IMR-90 (cell line): ENCODE results near the gene RETREG1. TPM values are rescaled to one million over a fixed set of nuclear protein-coding genes. Genes with fewer than 3 reads are reported as not detected.

Experiments used
- ATAC-seq: fragments of 200-7000 bp; cut with Tn5 transposase; 2 replicates; pipeline ENCODE4 v1.9.1; 2020; ENCODE audit warnings: low read depth, mild to moderate bottlenecking, moderate library complexity
- BruUV-seq: library from RNA; stranded (reverse); fragments of 400-500 nt; replicated peaks from 2 replicates; lab custom pipeline; 2021; lab: Mats Ljungman, UMichigan
- CTCF ChIA-PET: fragments of 300-600 bp; formaldehyde crosslinking; extraction: SDS; loops from one replicate; lab custom pipeline; 2021; ENCODE audit warnings: antibody characterized with exemption; lab: Yijun Ruan, JAX
- POLR2A ChIA-PET: fragments of 300-600 bp; sonication (Branson Sonifier 250); formaldehyde crosslinking; loops from one replicate; lab custom pipeline; 2022; ENCODE audit warnings: antibody characterized with exemption; ENCODE audit not compliant: unreplicated experiment; lab: Charles Lee
- DNase-seq: peaks from one replicate; pipeline ENCODE4 v3.0.0; 2013
- H2AFZ ChIP-seq: replicated peaks from 2 replicates; pipeline ENCODE3; 2013; ENCODE audit warnings: low read length, mild to moderate bottlenecking; ENCODE audit not compliant: poor library complexity
- H2AK5ac ChIP-seq: 2 replicates; pipeline ENCODE4 v1.6.1; 2013; ENCODE audit warnings: low read depth, low read length, inconsistent platforms
- H2AK9ac ChIP-seq: replicated peaks from 2 replicates; pipeline ENCODE3; 2013; ENCODE audit warnings: mild to moderate bottlenecking, low read depth, low read length, moderate library complexity; ENCODE audit not compliant: poor library complexity
- H2BK120ac ChIP-seq: 2 replicates; pipeline ENCODE4 v1.6.1; 2013; ENCODE audit warnings: low read depth, low read length, inconsistent platforms
- H2BK15ac ChIP-seq: 3 replicates; pipeline ENCODE4 v1.6.1; 2013; ENCODE audit warnings: low read depth, low read length, inconsistent platforms
- H2BK20ac ChIP-seq: 2 replicates; pipeline ENCODE4 v1.6.1; 2013; ENCODE audit warnings: low read depth, mild to moderate bottlenecking, inconsistent platforms, low read length, moderate library complexity
- H2BK5ac ChIP-seq: 2 replicates; pipeline ENCODE4 v1.6.1; 2013; ENCODE audit warnings: mild to moderate bottlenecking, low read depth, low read length, inconsistent platforms; ENCODE audit not compliant: poor library complexity, severe bottlenecking
- H3K14ac ChIP-seq: replicated peaks from 2 replicates; pipeline ENCODE4 v1.6.1; 2013; ENCODE audit warnings: low read depth, low read length, inconsistent platforms
- H3K18ac ChIP-seq: 2 replicates; pipeline ENCODE4 v1.6.1; 2013; ENCODE audit warnings: low read depth, low read length, control low read depth
- H3K23ac ChIP-seq: 2 replicates; pipeline ENCODE4 v1.6.1; 2013; ENCODE audit warnings: low read depth, low read length, inconsistent platforms
- H3K27ac ChIP-seq: 2 replicates; pipeline ENCODE4 v1.5.1; 2013; ENCODE audit warnings: mild to moderate bottlenecking, control low read depth, low read length; ENCODE audit not compliant: insufficient read depth
- H3K27me3 ChIP-seq: 2 replicates; pipeline ENCODE4 v1.6.1; 2013; ENCODE audit warnings: low read length; ENCODE audit not compliant: control insufficient read depth, insufficient read depth
- H3K36me3 ChIP-seq: 2 replicates; pipeline ENCODE4 v1.6.1; 2013; ENCODE audit warnings: low read length, mixed read lengths; ENCODE audit not compliant: control insufficient read depth, insufficient read depth
- H3K4ac ChIP-seq: 2 replicates; pipeline ENCODE4 v1.6.1; 2013; ENCODE audit warnings: low read depth, low read length, inconsistent platforms
- H3K4me1 ChIP-seq: 2 replicates; pipeline ENCODE4 v1.6.1; 2013; ENCODE audit warnings: low read length, mixed read lengths; ENCODE audit not compliant: control insufficient read depth, insufficient read depth
- H3K4me2 ChIP-seq: 2 replicates; pipeline ENCODE4 v1.6.1; 2013; ENCODE audit warnings: low read depth, mild to moderate bottlenecking, control low read depth, low read length, moderate library complexity
- H3K4me3 ChIP-seq: 2 replicates; pipeline ENCODE4 v1.5.1; 2013; ENCODE audit warnings: low read depth, mild to moderate bottlenecking, control low read depth, low read length, moderate library complexity; ENCODE audit not compliant: insufficient read depth
- H3K56ac ChIP-seq: 2 replicates; pipeline ENCODE4 v1.6.1; 2013; ENCODE audit warnings: low read length, inconsistent platforms; ENCODE audit not compliant: insufficient read depth; ENCODE audit errors: extremely low read depth
- H3K79me1 ChIP-seq, 2 experiments: 2 replicates each; pipeline ENCODE4 v1.6.1; 2013; ENCODE audit warnings: low read length in 2 of 2, inconsistent platforms in 1 of 2, low read depth in 1 of 2
- H3K9ac ChIP-seq: 2 replicates; pipeline ENCODE4 v1.6.1; 2013; ENCODE audit warnings: low read depth, low read length, control low read depth
- H3K9me1 ChIP-seq: 2 replicates; pipeline ENCODE4 v1.6.1; 2013; ENCODE audit warnings: low read length, inconsistent platforms; ENCODE audit not compliant: insufficient read depth
- H3K9me3 ChIP-seq: 2 replicates; pipeline ENCODE4 v1.6.1; 2013; ENCODE audit warnings: low read length; ENCODE audit not compliant: control insufficient read depth, insufficient read depth
- H4K20me1 ChIP-seq: 2 replicates; pipeline ENCODE4 v1.6.1; 2013; ENCODE audit warnings: low read length, inconsistent platforms; ENCODE audit not compliant: insufficient read depth
- H4K5ac ChIP-seq: 2 replicates; pipeline ENCODE4 v1.6.1; 2013; ENCODE audit warnings: mild to moderate bottlenecking, low read depth, low read length, control low read depth
- H4K8ac ChIP-seq, 2 experiments: 2 replicates each; pipeline ENCODE4 v1.6.1; 2013; ENCODE audit warnings: low read depth in 2 of 2, low read length in 2 of 2, control low read depth in 1 of 2, inconsistent platforms in 1 of 2
- H4K91ac ChIP-seq: 2 replicates; pipeline ENCODE4 v1.6.1; 2013; ENCODE audit warnings: low read depth, low read length, inconsistent platforms; ENCODE audit not compliant: insufficient read depth
- CEBPB ChIP-seq: IDR thresholded peaks from 2 replicates; pipeline ENCODE4 v1.6.1; 2012; ENCODE audit warnings: low read depth, low read length, improper control_type of control experiment
- MAFK ChIP-seq: IDR thresholded peaks from 2 replicates; pipeline ENCODE4 v1.6.1; 2012; ENCODE audit warnings: low read depth, low read length, improper control_type of control experiment
- MXI1 ChIP-seq: IDR thresholded peaks from 2 replicates; pipeline ENCODE4 v1.6.1; 2012; ENCODE audit warnings: low read depth, mild to moderate bottlenecking, low read length, moderate library complexity, borderline replicate concordance
- POLR2A ChIP-seq: IDR thresholded peaks from 2 replicates; pipeline ENCODE4 v1.6.1; 2012; ENCODE audit warnings: mild to moderate bottlenecking, low read depth, low read length
- RFX5 ChIP-seq: IDR thresholded peaks from 2 replicates; pipeline ENCODE4 v1.8.0; 2012; ENCODE audit warnings: low read depth, mild to moderate bottlenecking, low read length, moderate library complexity
- dilution Hi-C: fragments of 300-500 bp; cut with HindIII; formaldehyde crosslinking; loops from one replicate; pipeline ENCODE4 v1.14.3; 2018; ENCODE audit warnings: low sequenced_read_pairs; ENCODE audit not compliant: unreplicated experiment
- in situ Hi-C: fragments of 300-500 bp; cut with MboI; formaldehyde crosslinking; loops from 3 replicates; pipeline ENCODE4 v1.14.3; 2019; ENCODE audit warnings: low sequenced_read_pairs, inconsistent platforms, mixed read lengths
- intact Hi-C: fragments of 100-400 bp; cut with micrococcal nuclease; formaldehyde crosslinking; loops from 2 replicates; pipeline ENCODE4 v1.10.0; 2022
- polyA plus RNA-seq, 3 experiments: library from polyadenylated mRNA; depleted of rRNA; stranded (reverse); fragments of >200 nt; gene quantifications; 2 replicates each; pipeline ENCODE4 v1.2.3, GENCODE V29; 2012; ENCODE audit warnings: low replicate concordance in 1 of 3
- total RNA-seq: library from RNA; depleted of rRNA; stranded (reverse); fragments of >200 nt; gene quantifications from 2 replicates; pipeline ENCODE4 v1.2.3, GENCODE V29; 2012

The RETREG1 gene
- total and polyA plus RNA-seq, 2 of the 4 experiments (the other 2 are of a cell fraction), result not detected

DNA sequence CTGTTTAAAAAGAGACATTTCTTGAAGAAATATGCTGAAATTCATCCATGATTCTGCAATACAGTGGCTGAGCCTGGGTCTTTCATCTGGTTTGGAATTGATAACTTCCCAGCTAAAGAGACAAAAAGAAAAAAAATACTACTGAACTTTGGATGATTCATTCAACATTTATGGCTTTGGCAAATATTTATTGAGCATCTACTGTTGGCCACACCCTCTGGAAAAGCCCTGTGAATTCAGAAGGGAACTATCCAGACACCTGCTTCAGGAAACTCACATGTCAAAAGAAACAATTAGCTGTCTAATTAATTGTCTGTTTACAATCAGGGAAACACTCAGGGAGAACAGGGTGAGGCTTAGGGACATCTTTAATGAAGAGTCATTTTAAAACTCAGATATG lies 133.4 kb downstream of the RETREG1 start:
- Histone ChIP-seq H2BK15ac (no peak overlapping the region), H3K79me1 (no peaks in the 10 kb centered on the region), H4K8ac (no peak overlapping the region), H3K56ac (no peak overlapping the region), H3K4me3 (no peak overlapping the region), H3K9me1 (no peaks in the 10 kb centered on the region), H4K91ac (no peak overlapping the region), H2BK120ac (no peak overlapping the region), H3K4me2 (no peak overlapping the region), H2AK9ac (no peak overlapping the region), H4K5ac (no peak overlapping the region), H3K14ac (no peak overlapping the region), H3K18ac (no peak overlapping the region), H3K27me3 (peaks cover 30% of the 10 kb centered on the region), H2BK5ac (no peak overlapping the region), H4K20me1 (no peaks in the 10 kb centered on the region), H2AK5ac (no peak overlapping the region), H3K27ac (no peak overlapping the region), H3K36me3 (no peaks in the 10 kb centered on the region), H2BK20ac (no peak overlapping the region), H3K9me3 (no peaks in the 10 kb centered on the region), H3K4ac (no peak overlapping the region), H3K4me1 (no peaks in the 10 kb centered on the region), H3K9ac (no peak overlapping the region), H3K23ac (no peak overlapping the region), H2AFZ (no peak overlapping the region)
- intact Hi-C loops, result loop anchor here (10.0 kb wide), 1 partner anchor 1831 kb away; no protein-coding TSS in a partner anchor
- in situ Hi-C loops, result loop anchor here (10.0 to 25.0 kb wide), 2 partner anchors 181 to 1829 kb away; no protein-coding TSS in a partner anchor
- DNase-seq (no peak), ATAC-seq (no peak)
- dilution Hi-C loops, result no loop called here
- BruUV-seq, result no TSS peak
- POLR2A ChIA-PET, result no interaction called here
- no peak for TF ChIP-seq CEBPB
- no peak for TF ChIP-seq POLR2A
- TF ChIP-seq MXI1, result no peak
- TF ChIP-seq RFX5, result no peak
- no peak for TF ChIP-seq MAFK
- CTCF ChIA-PET, result interaction anchor here (1.9 kb wide), 1 partner anchor 67 kb away, joined by 4 read pairs; no protein-coding TSS in a partner anchor
